ENCODE results near the gene RHBDF1. TPM values are rescaled to one million over a fixed set of nuclear protein-coding genes. Genes with fewer than 3 reads are reported as not detected.

Gene RHBDF1
- total and polyA plus RNA-seq, 9 of the 15 experiments (the other 6 are each of a cell fraction or from before 2014, with no cell fraction given) = 1.0 to 8.2 (median 4.2) TPM

- no peak for DNase-seq (ENCODE audit: extremely low read depth in 1 of 4, low spot score in 3 of 4)
- no peak for TF ChIP-seq ZBTB11 (CRISPR knock-in tag; IDR thresholded peaks at IDR 0.05)
- TF ChIP-seq PRDM10 (IDR thresholded peaks at IDR 0.05; ENCODE audit: partially characterized antibody) = no peak
- no peak for TF ChIP-seq KLF16 (IDR thresholded peaks at IDR 0.05)
- TF ChIP-seq ZMIZ1 (IDR thresholded peaks at IDR 0.05; ENCODE audit: low read depth in 2 of 2, low read length in 2 of 2) = no peak
Observed at GRCh38 chr16:42691-43090, 29.7 kb downstream of the RHBDF1 start.

More at GRCh38 chr16:42691-43090, 29.7 kb downstream of the RHBDF1 start:
- in situ Hi-C loops (cut with MboI) (no loop called here), intact Hi-C loops (cut with micrococcal nuclease) (no loop called here)
- 76% methylated on average over 4 of the region's 4 CpGs for WGBS (ENCODE audit: insufficient coverage, low coverage, missing lambda C conversion rate)
- peaks cover 16% of the 10 kb centered on the region for H3K79me2 ChIP-seq (ENCODE audit: control insufficient read depth, insufficient read depth, low read length)
- 0 out of 3 replicates have a peak, but pooled peaks have one; percentile 10 for ATAC-seq
- H4K20me1 ChIP-seq (replicated peaks; ENCODE audit: control insufficient read depth, insufficient read depth, low read length) = peaks cover 21% of the 10 kb centered on the region
- no TSS peak for BruUV-seq (replicated peaks)
- H3K4me3 ChIP-seq = no peak overlapping the region
- peak overlapping the region; percentile 55; the same call in 1 of the 2 replicates for H3K4me2 ChIP-seq (ENCODE audit: insufficient read depth, low read length)
- no peak overlapping the region for H2AFZ ChIP-seq (ENCODE audit: low read depth, low read length)
- CTCF ChIA-PET (ENCODE audit: low intra/inter-chr PET ratio) = no interaction called here
- H3K36me3 ChIP-seq (ENCODE audit: control insufficient read depth, insufficient read depth, low read length) = peaks cover 81% of the 10 kb centered on the region
- H3K9me3 ChIP-seq (replicated peaks; ENCODE audit: control insufficient read depth, insufficient read depth, low read depth, low read length) = no peaks in the 10 kb centered on the region
- POLR2A ChIA-PET = interaction anchor here (0.6 to 1.4 kb wide), 2 partner anchors 11 to 49 kb away, joined by 3 to 6 read pairs; partner anchors contain the start of genes POLR3K and SNRNP25
- peaks cover 18 to 30% of the 10 kb centered on the region in 2 experiments for H3K4me1 ChIP-seq (replicated peaks in 1 of 2; ENCODE audit: control insufficient read depth in 2 of 2, insufficient read depth in 2 of 2, low read length in 2 of 2)
- no peaks in the 10 kb centered on the region for H3K27me3 ChIP-seq (ENCODE audit: control insufficient read depth in 2 of 2, insufficient read depth in 2 of 2, low read length in 2 of 2)
- FAIRE-seq = no peak
- H3K9ac ChIP-seq (ENCODE audit: insufficient read depth in 1 of 2, low read depth in 2 of 2, low read length in 2 of 2) = no peak overlapping the region; a peak in 1 of 4 replicates
- H3K9me1 ChIP-seq (ENCODE audit: control insufficient read depth, insufficient read depth, low read length) = peaks cover 3% of the 10 kb centered on the region
- no peak overlapping the region; the same call in 2 of the 3 replicates for H3K27ac ChIP-seq (ENCODE audit: extremely low read depth, low read depth, low read length)
